Measurements from ENCODE around the gene SCFD2. TPM values are rescaled to one million over a fixed set of nuclear protein-coding genes. Genes with fewer than 3 reads are reported as not detected.

Gene SCFD2
- total and polyA plus RNA-seq, 2 of the 8 experiments (the other 6 are each of a cell fraction or from before 2014, with no cell fraction given), result 6.2 to 10.2 TPM

DNA sequence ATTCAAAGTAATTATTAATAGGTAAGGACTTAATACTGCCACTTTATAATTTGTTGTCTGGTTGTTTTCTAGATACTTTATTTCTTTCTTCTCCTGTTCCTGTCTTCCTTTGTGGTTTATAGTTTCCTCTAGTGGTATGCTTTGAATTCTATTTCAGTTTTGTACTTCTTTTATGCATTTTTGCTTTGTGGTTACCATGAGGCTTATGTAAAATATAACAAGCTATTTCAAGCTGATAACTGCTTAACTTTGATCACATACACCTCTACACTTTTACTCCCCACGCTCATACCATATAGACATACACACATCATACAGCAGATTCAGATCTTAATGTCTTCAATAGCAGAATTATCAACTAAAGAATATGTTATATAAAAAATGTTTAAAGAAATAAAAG, 192.3 kb downstream of the SCFD2 start:
- Histone ChIP-seq H3K27me3 (replicated peaks in 1 of 4; ENCODE audit: control insufficient read depth in 3 of 4, extremely low read depth in 1 of 4, insufficient read depth in 3 of 4, low read length in 3 of 4) (no peaks in the 10 kb centered on the region), H4K5ac (ENCODE audit: insufficient read length, low read depth, low read length) (no peak overlapping the region), H2AK5ac (ENCODE audit: low read depth, low read length) (no peak overlapping the region), H4K20me1 (replicated peaks in 1 of 2; ENCODE audit: control insufficient read depth in 1 of 2, insufficient read depth in 2 of 2, low read length in 2 of 2) (no peaks in the 10 kb centered on the region), H3K9ac (replicated peaks in 1 of 4; ENCODE audit: extremely low read depth in 1 of 4, low read depth in 3 of 4, low read length in 3 of 4) (no peak overlapping the region), H3K4me2 (ENCODE audit: insufficient read depth in 1 of 2, low read depth in 2 of 2, low read length in 2 of 2) (no peak overlapping the region), H3K79me2 (ENCODE audit: control insufficient read depth in 1 of 2, insufficient read depth in 2 of 2, low read length in 2 of 2) (no peaks in the 10 kb centered on the region), H3K14ac (ENCODE audit: insufficient read length) (no peak overlapping the region), H3K56ac (replicated peaks; ENCODE audit: insufficient read length, low read depth, low read length) (no peak overlapping the region), H3K4me1 (replicated peaks in 1 of 4; ENCODE audit: control insufficient read depth in 3 of 4, insufficient read depth in 4 of 4, low read length in 3 of 4) (no peaks in the 10 kb centered on the region), H3K27ac (ENCODE audit: low read depth, low read length) (no peak overlapping the region), H4K91ac (replicated peaks; ENCODE audit: insufficient read length, low read length) (no peak overlapping the region), H2BK15ac (ENCODE audit: low read length) (no peak overlapping the region), H2BK5ac (ENCODE audit: low read depth, low read length) (no peak overlapping the region), H2AFZ (ENCODE audit: low read length) (no peak overlapping the region), H2BK12ac (ENCODE audit: low read depth, low read length) (no peak overlapping the region), H3K4ac (replicated peaks; ENCODE audit: insufficient read length, low read depth, low read length) (no peak overlapping the region), H3K9me3 (ENCODE audit: insufficient read depth in 2 of 2, low read depth in 1 of 2, low read length in 1 of 2) (peaks cover 12 to 14% of the 10 kb centered on the region in 2 experiments; a peak in 3 of 4 replicates), H3K23me2 (ENCODE audit: low read depth, low read length) (no peaks in the 10 kb centered on the region), H2BK20ac (ENCODE audit: low read length) (no peak overlapping the region), H2BK120ac (replicated peaks; ENCODE audit: low read depth, low read length) (no peak overlapping the region), H4K8ac (ENCODE audit: extremely low read depth, insufficient read depth, low read length) (no peak overlapping the region), H3K18ac (ENCODE audit: extremely low read depth, low read length) (no peak overlapping the region), H3K4me3 (ENCODE audit: extremely low read depth in 1 of 4, insufficient read depth in 2 of 4, low read depth in 3 of 4, low read length in 4 of 4) (no peak overlapping the region), H3K36me3 (ENCODE audit: control insufficient read depth in 2 of 4, insufficient read depth in 4 of 4, low read length in 3 of 4) (no peaks in the 10 kb centered on the region), H3K23ac (ENCODE audit: insufficient read length) (no peak overlapping the region), H3K79me1 (ENCODE audit: low read depth, low read length) (no peaks in the 10 kb centered on the region)
- TF ChIP-seq BACH1 (IDR thresholded peaks at IDR 0.05; ENCODE audit: low read length), result no peak
- no peak for TF ChIP-seq CBX5 (IDR thresholded peaks at IDR 0.05; ENCODE audit: low read depth, low read length)
- TF ChIP-seq KDM5A (IDR thresholded peaks at IDR 0.05; ENCODE audit: low read length), result no peak
- no peak for TF ChIP-seq RAD21 (IDR thresholded peaks at IDR 0.05 in 1 of 2, conservative IDR thresholded peaks at IDR 0.05 in 1 of 2; ENCODE audit: low read depth in 2 of 2, low read length in 2 of 2)
- no peak for TF ChIP-seq SP1 (IDR thresholded peaks at IDR 0.05; ENCODE audit: low read depth, low read length)
- TF ChIP-seq SRF (IDR thresholded peaks at IDR 0.05; ENCODE audit: low read depth, low read length), result no peak
- no peak for TF ChIP-seq FOSL1 (IDR thresholded peaks at IDR 0.05; ENCODE audit: insufficient read depth, low read depth, low read length)
- no peak for TF ChIP-seq POU5F1 (IDR thresholded peaks at IDR 0.05; ENCODE audit: low read depth, low read length)
- TF ChIP-seq SIN3A (conservative IDR thresholded peaks at IDR 0.05 in 1 of 2, IDR thresholded peaks at IDR 0.05 in 1 of 2; ENCODE audit: low read depth in 1 of 2, low read length in 2 of 2), result no peak
- TF ChIP-seq CREB1 (IDR thresholded peaks at IDR 0.05), result no peak
- TF ChIP-seq HDAC2 (IDR thresholded peaks at IDR 0.05; ENCODE audit: borderline replicate concordance in 1 of 2, low read depth in 2 of 2, low read length in 2 of 2), result no peak
- 74 to 100% methylated on average over 1 of the region's 1 CpG for WGBS, 2 experiments (ENCODE audit: extremely low coverage in 1 of 2, insufficient coverage in 1 of 2, insufficient read length in 1 of 2, insufficient replicate concordance in 2 of 2, low coverage in 1 of 2, low lambda C conversion rate in 2 of 2, missing lambda C conversion rate in 1 of 2)
- FAIRE-seq, result no peak
- CTCF ChIA-PET (ENCODE audit: partially characterized antibody), result no interaction called here
- DNase-seq (ENCODE audit: low read depth in 1 of 2, low spot score in 2 of 2), result no peak
- POLR2A ChIA-PET (ENCODE audit: partially characterized antibody), result no interaction called here

All from H1 (cell line).